Loucy (cell line): ENCODE measurements around the gene TLK1.

ENCODE experiments used
- CTCF ChIP-seq: fragments of 200-600 bp; sonication (generic); conservative IDR thresholded peaks from 2 replicates; pipeline ENCODE4 v1.5.1; 2014; ENCODE audit warnings: mild to moderate bottlenecking, antibody characterized with exemption, low read length
- EZH2phosphoT487 ChIP-seq: fragments of 200-600 bp; IDR thresholded peaks from 2 replicates; pipeline ENCODE4 v1.6.1; 2018; ENCODE audit warnings: antibody characterized with exemption, mild to moderate bottlenecking, moderate library complexity, borderline replicate concordance

GRCh38 chr2:171134624-171135230 lies 26.0 kb downstream of the TLK1 start:
- TF ChIP-seq CTCF (no peak), EZH2phosphoT487 (no peak)
